DMS 273 treated with DMSO at 0.1 percent for 48 hours (cell line): ENCODE data around the gene PTCD2.
A peak's percentile ranks its signal among the peaks of the same experiment; 100 is the strongest.
"Not testable (repeated sequence)": the region's sequence is repeated elsewhere in the genome, so short reads cannot be mapped to it uniquely, and the experiment has no call there.

Experiments
- DNase-seq: peaks from one replicate; lab custom pipeline; 2025; lab: John Stamatoyannopoulos, UW

PTCD2 gene

DNA sequence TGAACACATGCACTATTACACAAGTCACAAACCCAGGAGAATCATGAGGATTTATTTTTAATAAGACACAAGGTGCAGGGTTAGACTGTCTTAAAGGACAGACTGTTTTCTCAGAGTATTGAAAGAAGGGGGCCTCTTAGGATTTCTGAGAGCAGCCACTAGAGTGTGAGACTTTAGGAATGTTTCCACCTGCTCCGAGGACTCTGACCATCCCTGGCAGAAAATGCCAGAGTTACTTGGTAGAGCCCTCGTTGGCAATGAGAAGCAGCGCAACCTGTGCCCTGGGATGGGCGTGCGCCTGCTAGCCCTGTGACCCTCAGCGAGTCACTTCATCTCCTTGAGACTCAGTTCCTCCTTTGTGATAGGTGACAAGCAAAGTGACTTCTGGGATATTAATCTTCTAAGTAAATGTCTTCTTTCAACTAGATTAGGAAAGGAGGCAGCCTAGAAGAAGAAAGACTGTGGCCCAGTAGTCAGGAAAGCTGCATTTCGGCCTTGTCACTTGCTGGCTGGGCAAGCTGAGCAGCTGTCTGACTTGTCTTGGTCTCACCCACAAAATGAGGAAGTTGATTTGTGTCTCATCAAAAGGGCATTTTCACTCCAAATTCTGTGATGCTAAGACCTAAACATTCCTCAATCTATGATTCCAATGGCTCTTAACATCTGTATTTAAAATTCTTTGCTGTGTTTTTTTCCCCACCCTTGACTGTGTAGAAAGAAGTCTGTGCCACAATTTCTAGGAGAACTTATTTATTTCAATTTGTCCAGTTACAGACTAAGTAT is 60.5 kb downstream of the PTCD2 start:
- DNase-seq: no peak

DNA sequence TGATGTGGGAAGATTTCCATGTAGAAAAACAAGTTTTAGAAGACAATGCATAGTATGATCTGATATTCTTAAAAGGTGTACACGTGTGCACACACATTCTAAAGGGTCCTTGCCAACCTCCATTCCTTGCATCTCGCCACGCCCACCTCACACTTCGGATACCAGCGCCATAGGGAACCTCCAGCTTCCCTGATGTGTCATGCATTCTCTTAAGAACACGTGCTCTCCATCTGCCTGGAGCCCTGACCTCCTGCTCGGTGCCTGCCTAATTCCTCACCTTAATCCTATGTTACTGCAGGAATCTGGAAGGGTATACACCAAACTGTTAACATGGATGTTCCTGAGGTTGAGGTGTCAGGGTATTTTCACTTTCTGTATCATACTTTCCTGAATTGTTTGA is 63.1 kb downstream of the PTCD2 start:
- no peak for DNase-seq

DNA sequence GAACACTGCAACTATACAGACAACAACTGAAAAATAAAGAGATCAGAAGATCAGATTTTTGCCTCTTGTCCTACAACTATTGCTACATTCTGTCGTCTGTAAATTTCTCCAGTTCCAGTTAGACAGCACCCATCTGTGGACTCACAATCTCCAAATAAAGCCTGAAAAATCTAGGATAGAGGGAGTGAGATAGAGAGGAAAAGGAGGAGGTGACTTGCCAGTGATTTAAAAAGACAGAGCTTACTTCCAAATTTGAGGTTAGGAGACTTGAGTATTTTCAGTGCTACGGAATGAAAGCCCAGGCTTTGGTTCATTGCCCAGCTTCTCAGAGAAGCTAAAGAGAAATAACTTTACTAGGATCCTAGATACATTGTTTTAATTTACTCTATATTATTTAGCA is 63.6 kb downstream of the PTCD2 start:
- no peak for DNase-seq

DNA sequence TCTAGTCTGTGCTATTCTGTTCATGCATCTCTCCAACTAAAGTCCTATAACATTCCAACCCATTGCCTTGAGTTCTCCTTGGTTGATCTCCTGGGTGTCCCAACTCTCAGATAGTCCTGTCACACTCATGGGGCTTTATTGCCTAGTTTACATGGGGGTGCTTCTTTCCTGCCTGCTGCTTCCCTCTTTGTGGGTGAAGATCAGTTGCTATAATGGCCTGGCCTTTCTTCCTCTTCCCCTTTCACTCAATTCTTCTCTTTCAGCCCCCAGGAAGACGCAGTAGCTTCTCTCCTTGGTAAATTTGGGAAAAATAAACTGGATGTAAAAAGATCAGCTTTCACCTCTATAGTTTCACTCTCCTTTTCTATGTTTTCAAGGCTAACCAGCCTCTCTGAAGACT is 66.5 kb downstream of the PTCD2 start:
- no peak for DNase-seq

DNA sequence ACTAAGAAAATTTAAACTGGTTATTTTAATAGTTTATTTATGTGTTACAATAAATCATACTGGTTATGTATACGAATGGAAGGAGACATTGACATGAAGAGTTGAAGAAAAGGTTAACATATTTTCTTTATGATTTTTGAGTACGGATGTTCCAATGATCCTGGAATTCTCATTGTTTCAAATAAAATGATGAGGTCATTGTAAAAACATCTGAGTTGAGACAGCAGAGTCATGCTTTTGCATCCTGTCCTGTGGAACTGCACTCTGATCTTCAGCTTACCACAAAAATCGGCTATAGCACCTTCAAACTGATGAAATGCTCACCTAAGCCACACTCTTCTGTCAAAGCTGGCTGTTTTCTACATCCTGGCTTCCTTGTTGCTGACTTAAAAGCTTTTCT is 67.8 kb downstream of the PTCD2 start:
- no peak for DNase-seq

DNA sequence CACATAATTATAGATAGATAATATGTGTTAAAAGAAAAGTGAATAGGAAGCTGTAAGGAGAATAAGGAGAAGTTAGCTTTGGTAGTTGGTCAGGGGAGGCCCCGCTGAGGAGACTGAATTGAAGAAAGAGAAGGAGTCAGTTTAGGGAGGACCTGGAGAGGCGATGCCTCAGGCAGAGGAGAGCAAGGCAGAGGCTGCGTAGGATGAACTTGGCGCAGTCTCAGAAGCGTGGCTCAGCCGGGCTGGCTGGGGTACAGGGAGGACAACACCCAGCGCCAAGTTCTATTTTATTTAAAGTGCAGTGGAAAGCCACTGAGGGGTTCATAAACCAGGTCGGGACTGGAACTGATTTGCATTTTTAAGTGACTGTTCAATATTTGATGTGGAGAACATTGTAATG is 68.5 kb downstream of the PTCD2 start:
- no peak for DNase-seq

DNA sequence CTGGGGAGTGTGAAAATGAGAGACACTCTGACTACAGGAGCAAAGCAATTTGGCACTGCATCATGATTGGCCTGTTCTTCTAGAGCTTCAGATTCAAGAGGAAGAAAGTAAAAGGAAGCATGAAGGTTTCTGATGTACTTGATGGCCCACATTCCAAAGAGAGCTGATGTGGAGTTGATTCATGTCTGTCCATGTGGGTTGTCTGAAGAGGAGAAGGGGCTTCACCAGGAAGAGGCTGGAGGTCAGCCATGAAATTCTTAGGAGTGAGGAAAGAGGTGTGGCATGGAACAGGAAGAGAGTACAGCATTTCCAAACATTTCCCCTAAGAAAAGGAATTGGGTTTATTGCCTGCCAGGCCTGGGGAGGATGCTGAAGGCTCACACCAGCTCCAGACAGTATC is 70.7 kb downstream of the PTCD2 start:
- DNase-seq: no peak

DNA sequence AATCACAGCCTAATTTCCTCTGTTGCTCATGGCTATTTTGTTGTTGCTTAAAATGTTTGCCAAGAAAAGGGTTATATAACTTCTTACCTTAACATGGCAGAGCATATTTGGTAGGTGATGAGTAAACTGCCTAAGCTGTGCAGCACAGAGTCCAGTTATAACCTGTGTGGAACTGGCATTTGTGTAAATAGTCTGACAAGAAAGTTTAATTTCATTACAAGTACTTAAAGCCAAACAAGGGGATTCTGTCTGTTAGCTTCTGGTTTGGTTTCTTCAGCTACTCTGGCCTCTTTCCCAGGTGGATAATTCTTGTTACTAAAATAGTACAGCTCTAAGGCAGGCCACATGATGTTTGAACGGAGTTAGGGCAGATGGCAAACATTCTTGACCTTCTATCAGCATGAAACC is 72.2 kb downstream of the PTCD2 start:
- DNase-seq: peak; percentile 37

DNA sequence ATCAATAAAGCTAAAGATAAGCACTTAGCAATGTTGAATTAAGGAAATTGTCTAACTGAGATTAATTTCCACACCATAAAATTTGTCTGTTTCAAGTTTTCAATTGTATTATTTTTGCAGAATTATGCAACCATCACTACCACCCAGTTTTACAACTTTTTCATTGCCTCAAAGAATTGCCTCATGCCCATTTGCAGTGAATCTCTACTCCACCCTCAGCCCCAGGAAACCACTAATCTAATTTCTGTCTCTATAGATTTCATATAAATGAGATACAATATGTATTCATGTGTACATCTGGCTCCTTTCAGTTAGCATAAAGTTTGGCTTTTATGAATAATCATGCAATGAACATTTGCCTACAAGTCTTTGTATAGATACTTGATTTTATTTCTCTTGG is 72.9 kb downstream of the PTCD2 start:
- DNase-seq: no peak

DNA sequence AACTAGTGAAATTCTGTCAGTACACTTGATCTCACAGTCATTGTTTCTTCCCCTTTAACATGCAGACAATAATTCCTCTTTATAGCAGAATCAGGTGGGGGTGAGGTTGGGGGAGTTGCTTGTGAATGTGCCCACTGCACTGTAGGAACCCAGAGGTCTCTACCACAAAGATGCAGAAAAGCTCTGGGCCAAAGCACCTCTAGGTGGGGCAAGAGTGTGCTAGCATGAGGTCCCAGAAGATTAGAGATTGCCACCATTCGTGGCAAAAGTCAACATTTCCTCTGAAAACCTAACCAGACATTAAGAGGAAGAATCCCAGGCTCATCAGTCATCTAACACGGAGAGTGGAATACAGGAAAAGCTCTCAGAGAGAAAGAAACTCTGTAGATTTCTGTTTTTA is 74.5 kb downstream of the PTCD2 start:
- no peak for DNase-seq

DNA sequence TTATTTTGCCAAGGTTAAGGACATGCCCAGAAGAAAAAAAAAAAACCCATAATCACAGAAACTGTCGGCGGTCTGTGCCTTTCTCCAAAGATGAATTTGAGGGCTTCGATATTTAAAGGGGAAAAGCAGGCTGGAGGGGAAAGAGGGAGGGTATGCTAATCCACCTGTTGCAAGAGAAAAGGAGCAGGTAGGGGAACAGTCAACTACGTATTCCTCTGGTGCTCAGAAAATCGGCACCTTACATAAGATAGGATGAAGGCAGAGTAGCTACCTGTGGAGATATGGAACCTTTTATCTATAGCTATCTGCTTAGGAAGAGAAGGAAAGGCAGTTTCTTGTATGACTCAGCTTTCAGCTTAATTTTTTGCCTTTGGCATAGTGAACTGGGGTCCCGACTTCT is 77.7 kb downstream of the PTCD2 start:
- DNase-seq: no peak

DNA sequence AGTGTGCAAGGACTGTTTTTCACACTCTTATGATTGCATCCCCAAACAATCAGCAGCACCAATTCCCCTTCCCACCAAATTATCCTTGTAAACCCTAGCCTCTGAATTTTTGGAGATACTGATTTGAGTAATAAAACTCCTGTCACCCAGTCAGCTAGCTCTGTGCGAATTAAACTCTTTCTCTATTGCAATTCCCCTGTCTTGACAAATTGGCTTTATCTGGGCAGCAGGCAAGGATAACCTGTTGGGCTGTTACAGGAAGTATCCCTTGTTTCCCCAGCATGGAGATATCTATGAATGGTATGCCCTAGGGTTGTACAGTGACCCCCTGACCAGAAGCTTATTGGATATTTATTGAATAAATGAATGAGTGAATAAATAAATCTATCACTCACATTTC is 80.8 kb downstream of the PTCD2 start:
- DNase-seq: no peak

DNA sequence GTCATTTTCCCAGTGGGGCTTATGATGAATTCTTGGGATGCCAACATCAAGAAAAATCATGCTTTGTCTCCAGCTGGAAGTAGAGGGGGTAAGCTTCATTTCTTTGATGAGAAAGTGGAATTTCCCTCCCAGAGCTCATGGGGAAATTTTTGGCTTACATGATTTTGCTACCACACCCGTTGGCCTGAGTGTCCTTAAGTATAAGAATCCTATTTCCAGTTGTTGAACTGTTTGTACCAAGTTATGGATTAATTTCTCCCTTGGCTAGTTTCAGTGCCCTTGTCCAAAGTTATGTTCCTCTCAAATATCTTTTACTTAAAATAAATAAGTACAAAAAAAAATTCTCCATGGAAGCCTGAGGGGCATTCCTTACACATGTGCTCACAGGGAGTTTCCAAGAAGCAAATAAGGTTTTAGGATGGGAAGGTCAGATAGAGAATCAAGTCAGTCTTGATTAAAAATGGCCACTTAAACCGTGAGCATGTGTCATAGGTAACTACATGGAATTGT is 82.3 kb downstream of the PTCD2 start:
- DNase-seq: no peak

DNA sequence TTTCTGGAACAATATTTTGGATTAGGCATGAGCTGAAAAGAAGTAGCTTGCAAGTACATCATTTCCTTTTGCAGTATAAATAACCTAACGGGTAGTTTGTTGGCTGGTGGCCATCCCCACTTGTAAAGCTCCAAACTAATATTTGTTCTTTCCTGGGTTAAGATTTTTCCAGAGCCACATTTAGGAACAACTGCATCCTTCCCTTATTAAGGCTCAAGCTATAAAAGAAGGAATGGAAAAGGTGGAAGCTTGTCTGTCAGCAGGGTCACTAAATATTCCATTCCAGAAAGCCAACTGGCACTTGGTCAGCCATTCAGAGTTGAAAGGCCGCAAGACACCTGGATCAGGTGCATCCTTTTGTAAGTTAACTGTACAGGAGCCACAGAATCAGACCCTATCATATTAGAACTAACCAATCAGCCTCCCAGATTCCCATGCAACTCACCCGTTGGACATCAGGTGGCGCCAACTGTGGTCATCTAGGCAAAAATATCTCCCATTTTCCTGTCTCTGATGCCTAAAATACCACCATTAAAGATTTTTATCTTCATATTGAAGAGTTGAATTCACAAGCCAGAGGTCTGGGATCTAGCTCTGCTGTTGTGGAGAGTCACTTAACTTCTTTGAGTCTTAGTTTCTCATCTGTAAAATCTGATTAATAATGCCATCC is 82.9 kb downstream of the PTCD2 start:
- no peak for DNase-seq

DNA sequence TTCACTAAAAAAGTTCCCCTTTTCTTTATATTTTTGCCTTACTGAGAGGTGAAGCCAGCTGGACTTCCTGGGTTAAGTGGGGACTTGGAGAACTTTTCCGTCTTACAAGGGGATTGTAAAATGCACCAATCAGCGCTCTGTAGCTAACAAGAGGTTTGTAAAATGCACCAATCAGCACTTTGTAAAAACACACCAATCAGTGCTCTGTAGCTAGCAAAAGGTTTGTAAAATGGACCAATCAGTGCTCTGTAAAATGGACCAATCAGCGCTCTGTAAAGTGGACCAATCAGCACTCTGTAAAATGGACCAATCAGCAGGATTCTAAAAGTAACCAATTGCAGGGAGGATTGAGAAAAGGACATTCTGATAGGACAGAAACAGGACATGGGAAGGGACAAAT is 84.6 kb downstream of the PTCD2 start:
- not testable (repeated sequence) for DNase-seq

DNA sequence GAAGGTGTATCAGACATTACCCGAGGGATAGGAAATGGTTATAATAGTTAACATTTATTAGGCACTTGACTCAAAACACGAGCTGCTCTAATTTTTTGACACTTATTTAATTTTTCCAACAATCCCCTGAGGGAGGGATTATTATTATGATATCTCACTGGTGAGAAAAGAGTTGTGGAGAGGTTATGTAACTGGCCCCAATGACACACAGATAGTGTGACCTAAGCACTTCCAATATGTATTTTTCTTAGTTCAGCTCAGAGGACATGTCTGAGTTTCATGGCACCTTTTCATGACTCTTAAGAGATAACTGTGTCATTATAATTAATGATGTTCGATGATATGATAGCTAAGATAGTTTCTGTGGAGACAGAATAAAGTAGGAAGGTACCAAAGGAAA is 86.9 kb downstream of the PTCD2 start:
- DNase-seq: no peak

DNA sequence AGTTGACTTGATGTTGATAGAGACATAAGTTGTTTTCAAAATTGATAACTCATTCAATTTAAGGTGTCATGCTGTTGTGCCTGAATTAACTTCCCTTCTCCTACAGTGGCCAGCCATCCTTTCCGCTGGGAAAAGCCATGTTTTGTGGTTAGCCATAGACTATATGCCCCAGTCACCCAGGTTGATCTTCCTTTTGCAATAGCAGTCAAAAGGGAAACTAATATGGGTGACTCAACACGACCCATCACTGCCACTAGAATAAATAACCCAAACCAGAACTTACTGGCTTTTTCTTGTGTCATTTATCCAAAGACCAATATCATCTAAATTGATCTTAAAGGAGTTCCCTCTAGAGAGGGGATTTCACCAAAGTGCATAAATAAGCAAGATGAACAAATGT is 87.4 kb downstream of the PTCD2 start:
- DNase-seq: no peak

DNA sequence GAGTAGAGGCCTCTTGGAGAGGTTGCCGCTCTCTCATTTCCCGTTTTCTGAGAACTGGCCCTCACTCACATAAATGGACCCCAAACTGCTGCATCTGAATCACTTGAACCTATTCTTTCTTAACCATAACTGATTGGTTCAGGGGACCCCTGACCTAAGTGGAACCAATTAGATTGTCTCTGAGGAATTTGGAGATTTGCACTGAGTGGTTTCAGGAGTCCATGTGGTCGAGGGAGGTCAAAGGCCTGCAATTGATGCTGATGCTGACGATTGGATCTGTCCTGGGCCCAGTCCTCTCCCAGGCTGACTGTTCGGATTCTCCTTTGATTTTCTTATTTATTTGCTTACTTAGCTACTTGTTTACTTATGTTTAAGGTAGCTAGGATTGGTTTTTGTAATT is 88.0 kb downstream of the PTCD2 start:
- DNase-seq: no peak

DNA sequence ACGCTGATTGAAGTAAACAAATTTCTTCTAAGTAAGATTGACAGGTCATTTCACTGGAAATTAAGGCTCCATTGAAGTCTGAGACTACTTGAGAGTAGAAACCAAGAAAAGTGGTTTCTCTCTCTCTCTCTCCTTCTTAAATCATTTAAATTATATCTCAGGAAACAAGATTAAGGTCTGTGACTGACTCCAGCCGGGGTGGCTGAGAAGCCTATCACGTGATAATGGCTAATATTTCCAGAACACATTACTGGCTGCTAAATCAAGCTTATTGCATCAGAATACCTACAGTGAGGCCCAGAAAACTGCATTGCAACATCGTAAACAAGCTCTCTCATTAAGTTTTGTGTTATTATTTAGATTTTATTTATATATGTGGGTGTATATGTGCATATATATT is 88.4 kb downstream of the PTCD2 start:
- no peak for DNase-seq

DNA sequence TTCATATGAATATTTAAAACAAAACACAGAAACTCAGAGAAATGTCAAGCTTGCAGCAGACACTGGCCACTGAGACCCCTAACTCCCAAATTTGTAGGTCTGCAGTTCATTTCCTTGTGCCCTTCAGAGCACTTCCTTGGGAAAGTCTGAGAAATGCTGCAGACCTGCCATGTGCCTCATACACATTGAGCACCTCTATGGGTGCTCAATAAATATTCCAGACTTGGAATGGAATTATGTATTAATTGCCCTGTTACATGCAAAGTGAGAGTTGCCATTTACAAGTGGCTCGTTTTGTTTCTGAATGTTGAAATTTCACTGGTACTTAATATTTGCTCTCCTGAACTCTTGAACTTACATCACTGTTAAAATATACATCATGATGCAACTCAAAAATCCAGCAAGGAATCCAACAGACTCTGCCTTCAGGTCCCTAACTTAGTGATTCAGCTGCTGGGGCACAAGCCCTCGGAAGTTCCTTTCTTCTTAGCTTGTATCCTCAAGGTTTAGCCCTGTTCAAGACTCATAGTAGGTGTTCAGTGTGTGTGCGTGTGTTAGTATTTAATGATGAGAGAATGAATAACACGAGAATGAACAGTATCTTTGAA is 90.6 kb downstream of the PTCD2 start:
- no peak for DNase-seq

DNA sequence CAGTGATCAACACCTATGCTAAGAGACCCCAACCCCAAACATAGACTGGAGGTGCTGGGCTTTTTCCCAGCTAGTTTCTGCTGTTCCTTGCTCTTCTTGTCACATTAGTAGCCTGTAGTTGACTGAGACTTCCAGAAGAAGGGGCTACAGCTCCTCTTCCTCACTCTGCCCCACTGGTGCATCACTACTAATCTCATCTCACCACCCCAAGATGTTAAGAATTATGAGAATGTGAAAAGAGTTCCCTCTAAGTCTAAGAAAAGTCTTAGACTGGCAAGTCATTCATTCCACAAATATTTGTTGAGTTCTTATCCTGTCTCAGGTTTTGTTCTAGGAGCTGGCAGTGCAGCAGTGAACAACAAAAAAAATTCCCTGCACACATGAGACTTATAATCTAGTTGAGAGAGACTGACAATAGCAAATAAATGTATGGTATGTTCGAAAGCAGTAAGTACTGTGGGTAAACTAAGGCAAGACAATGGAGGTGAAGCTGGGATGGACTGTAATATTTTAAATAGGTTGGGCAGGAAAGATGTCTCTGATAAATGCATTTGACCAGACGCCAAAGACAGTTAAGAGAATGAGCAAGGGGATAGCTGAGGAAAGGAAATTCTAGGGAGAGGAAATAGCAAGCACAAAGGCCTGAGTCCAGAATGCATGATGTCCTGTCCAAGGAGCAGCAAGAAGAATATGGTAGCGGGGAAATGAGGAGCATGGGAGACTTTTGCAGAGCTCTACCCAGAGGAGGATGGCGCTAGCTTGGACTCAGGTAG is 92.3 kb downstream of the PTCD2 start:
- DNase-seq: no peak

DNA sequence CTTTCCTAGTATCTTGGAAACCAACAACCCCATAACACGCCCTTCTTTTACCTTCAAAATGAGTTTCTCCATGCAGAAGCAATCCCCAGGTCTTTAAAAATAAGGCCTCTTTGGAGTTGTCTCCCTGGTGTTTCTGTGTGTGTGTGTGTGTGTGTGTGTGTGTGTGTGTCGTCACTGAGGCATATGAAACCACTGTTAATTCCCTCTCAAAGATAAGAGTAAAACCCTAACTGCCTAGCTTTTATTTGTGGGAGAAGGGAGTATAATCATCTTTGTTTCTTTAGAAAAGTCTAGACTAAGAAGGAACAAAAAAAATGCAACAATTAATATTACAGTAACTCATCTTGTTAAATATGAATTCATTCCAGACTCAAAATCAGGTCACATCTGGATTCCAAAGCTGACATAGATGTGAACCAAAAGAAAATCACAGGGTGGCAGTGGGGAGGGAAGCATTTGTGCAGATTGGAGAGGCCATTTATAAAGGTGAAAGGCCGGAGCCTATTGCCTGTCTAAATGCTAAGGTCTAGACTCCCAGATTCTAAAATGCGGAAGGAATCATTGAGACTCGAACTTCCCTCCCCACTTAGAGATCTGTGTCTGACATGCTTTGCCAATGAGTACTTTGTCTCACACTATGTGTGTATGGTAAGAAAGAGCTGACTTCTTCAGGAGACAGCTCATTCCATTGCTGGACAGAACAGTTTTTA is 95.6 kb downstream of the PTCD2 start:
- no peak for DNase-seq
